Measurements from ENCODE around the gene TNNI2.

- no peak for TF ChIP-seq POLR2A (IDR thresholded peaks at IDR 0.05)
- TF ChIP-seq, protein P1, sequence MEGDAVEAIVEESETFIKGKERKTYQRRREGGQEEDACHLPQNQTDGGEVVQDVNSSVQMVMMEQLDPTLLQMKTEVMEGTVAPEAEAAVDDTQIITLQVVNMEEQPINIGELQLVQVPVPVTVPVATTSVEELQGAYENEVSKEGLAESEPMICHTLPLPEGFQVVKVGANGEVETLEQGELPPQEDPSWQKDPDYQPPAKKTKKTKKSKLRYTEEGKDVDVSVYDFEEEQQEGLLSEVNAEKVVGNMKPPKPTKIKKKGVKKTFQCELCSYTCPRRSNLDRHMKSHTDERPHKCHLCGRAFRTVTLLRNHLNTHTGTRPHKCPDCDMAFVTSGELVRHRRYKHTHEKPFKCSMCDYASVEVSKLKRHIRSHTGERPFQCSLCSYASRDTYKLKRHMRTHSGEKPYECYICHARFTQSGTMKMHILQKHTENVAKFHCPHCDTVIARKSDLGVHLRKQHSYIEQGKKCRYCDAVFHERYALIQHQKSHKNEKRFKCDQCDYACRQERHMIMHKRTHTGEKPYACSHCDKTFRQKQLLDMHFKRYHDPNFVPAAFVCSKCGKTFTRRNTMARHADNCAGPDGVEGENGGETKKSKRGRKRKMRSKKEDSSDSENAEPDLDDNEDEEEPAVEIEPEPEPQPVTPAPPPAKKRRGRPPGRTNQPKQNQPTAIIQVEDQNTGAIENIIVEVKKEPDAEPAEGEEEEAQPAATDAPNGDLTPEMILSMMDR (IDR thresholded peaks at IDR 0.05), result no peak
Observed at GRCh38 chr11:1847006-1847735, 8.4 kb downstream of the TNNI2 start.

Measured in heart left ventricle (tissue), 13 donors.